ENCODE results near the gene GRID1. TPM values are rescaled to one million over a fixed set of nuclear protein-coding genes. Genes with fewer than 3 reads are reported as not detected.
"Not testable (repeated sequence)": the region's sequence is repeated elsewhere in the genome, so short reads cannot be mapped to it uniquely, and the experiment has no call there.

The GRID1 gene
- total RNA-seq, 1 donor from 2014 or later = 9.2 TPM

GRCh38 chr10:86077871-86078638, 288.5 kb downstream of the GRID1 start:
- no peak for DNase-seq (ENCODE audit: extremely low spot score, unreplicated experiment)
- H3K4me3 Mint-ChIP-seq = no peak overlapping the region
- H3K9me3 Mint-ChIP-seq = no peaks in the 10 kb centered on the region
- peaks cover 9% of the 10 kb centered on the region for H3K27me3 Mint-ChIP-seq
- no peak for TF ChIP-seq CTCF (conservative IDR thresholded peaks at IDR 0.05)
- no peak overlapping the region for H3K27ac Mint-ChIP-seq
- peaks cover 14% of the 10 kb centered on the region for H3K4me1 Mint-ChIP-seq (ENCODE audit: unreplicated experiment)
- H3K36me3 Mint-ChIP-seq = no peaks in the 10 kb centered on the region

- no peak for TF ChIP-seq CTCF (conservative IDR thresholded peaks at IDR 0.05)
- peaks cover 14% of the 10 kb centered on the region for H3K4me1 Mint-ChIP-seq (ENCODE audit: unreplicated experiment)
- H3K36me3 Mint-ChIP-seq = no peaks in the 10 kb centered on the region
- DNase-seq (ENCODE audit: extremely low spot score, unreplicated experiment) = no peak
- H3K4me3 Mint-ChIP-seq = no peak overlapping the region
- H3K27ac Mint-ChIP-seq = no peak overlapping the region
- H3K9me3 Mint-ChIP-seq = no peaks in the 10 kb centered on the region
- H3K27me3 Mint-ChIP-seq = peaks cover 6% of the 10 kb centered on the region
Measured at GRCh38 chr10:86077271-86077670, 289.3 kb downstream of the GRID1 start.

- H3K4me1 Mint-ChIP-seq (ENCODE audit: unreplicated experiment) = peaks cover 14% of the 10 kb centered on the region
- not testable (repeated sequence) for H3K27ac Mint-ChIP-seq; H3K9me3 Mint-ChIP-seq; H3K4me3 Mint-ChIP-seq; H3K27me3 Mint-ChIP-seq; H3K36me3 Mint-ChIP-seq; DNase-seq (ENCODE audit: extremely low spot score, unreplicated experiment)
Measured at GRCh38 chr10:86076497-86076896, 290.1 kb downstream of the GRID1 start.

DNA sequence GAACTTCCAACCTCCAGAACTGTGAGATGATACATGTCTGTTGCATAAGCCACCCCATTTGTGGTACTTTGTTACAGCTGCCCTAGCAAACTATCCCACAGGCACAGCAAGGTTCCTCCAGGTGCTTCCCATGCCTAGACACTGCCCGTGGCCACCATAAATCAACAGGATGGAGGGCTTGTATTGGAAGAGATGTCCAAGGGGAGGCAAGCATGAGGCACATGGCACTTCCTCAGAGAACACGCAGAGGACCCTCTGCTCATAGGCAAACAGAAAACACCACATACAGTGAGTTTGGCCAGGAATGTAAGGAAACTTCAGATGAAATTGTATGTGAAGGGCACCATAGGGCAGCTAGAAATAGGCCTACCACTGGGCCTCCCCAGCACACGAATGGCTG, 291.1 kb downstream of the GRID1 start:
- H3K36me3 Mint-ChIP-seq = no peaks in the 10 kb centered on the region
- no peaks in the 10 kb centered on the region for H3K9me3 Mint-ChIP-seq
- TF ChIP-seq CTCF (conservative IDR thresholded peaks at IDR 0.05) = no peak
- H3K4me3 Mint-ChIP-seq = no peak overlapping the region
- H3K27me3 Mint-ChIP-seq = peaks cover 16% of the 10 kb centered on the region
- H3K27ac Mint-ChIP-seq = no peak overlapping the region
- H3K4me1 Mint-ChIP-seq (ENCODE audit: unreplicated experiment) = peaks cover 14% of the 10 kb centered on the region
- no peak for DNase-seq (ENCODE audit: extremely low spot score, unreplicated experiment)

- no peak for DNase-seq (ENCODE audit: extremely low spot score, unreplicated experiment)
- no peak for TF ChIP-seq CTCF (conservative IDR thresholded peaks at IDR 0.05)
- Mint-ChIP-seq H3K27ac (no peak overlapping the region), H3K4me1 (ENCODE audit: unreplicated experiment) (peaks cover 9% of the 10 kb centered on the region), H3K4me3 (no peak overlapping the region), H3K36me3 (no peaks in the 10 kb centered on the region), H3K9me3 (no peaks in the 10 kb centered on the region), H3K27me3 (peaks cover 16% of the 10 kb centered on the region)
Measured at GRCh38 chr10:86074294-86074693, 292.3 kb downstream of the GRID1 start.

DNA sequence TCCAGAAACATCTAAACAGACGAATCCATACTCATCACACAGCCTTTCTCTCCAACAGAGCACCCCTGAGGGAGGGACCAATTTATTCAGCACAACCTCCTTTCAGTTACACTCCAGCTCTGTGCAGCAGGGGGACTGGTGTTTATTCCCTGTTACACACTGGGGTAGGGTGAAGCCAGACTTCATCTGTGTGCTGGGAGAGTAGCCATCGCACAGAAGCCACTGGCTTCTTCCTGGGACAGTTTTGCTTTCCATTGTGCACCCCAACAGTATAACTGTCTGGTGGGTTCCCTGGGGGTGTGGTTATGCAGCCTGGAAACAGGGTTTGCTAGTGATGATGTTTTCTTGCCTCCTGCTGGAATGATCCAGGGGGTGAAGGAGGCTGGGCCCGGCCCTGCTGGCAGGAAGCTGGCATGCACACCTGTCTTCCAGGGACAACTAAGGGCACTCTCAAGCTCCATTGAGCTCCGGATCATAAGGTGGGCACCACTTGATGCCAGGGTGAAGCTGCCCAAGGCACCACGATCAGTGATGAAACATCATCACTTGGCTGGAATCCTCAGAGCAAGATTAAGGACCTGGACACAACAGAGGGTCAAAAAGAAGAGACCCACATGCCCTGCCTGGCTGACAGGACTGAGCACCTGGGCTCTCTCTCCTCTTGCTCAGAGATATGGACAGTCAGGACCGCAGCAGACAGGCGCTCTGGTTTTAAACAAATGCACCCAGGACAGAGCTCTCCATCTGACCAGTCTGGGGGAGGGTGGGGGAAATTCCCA, 293.2 kb downstream of the GRID1 start:
- Mint-ChIP-seq H3K4me1 (ENCODE audit: unreplicated experiment) (peaks cover 5% of the 10 kb centered on the region), H3K9me3 (no peaks in the 10 kb centered on the region), H3K27me3 (peaks cover 18% of the 10 kb centered on the region), H3K4me3 (no peak overlapping the region), H3K27ac (no peak overlapping the region), H3K36me3 (no peaks in the 10 kb centered on the region)
- DNase-seq (ENCODE audit: extremely low spot score, unreplicated experiment) = peak; percentile 39
- TF ChIP-seq CTCF (conservative IDR thresholded peaks at IDR 0.05) = no peak

Measured in type B pancreatic cell (in vitro differentiated cells).